ENCODE measurements around the gene COL27A1.
"Not testable (repeated sequence)": the region's sequence is repeated elsewhere in the genome, so short reads cannot be mapped to it uniquely, and the experiment has no call there.

COL27A1 gene

GRCh38 chr9:114123031-114123977, 32.0 kb upstream of the COL27A1 start:
- DNase-seq (ENCODE audit: low read depth in 2 of 2) = no peak

- no peak for DNase-seq (ENCODE audit: low read depth in 2 of 2)
Observed at GRCh38 chr9:114124138-114124537, 31.2 kb upstream of the COL27A1 start.

DNA sequence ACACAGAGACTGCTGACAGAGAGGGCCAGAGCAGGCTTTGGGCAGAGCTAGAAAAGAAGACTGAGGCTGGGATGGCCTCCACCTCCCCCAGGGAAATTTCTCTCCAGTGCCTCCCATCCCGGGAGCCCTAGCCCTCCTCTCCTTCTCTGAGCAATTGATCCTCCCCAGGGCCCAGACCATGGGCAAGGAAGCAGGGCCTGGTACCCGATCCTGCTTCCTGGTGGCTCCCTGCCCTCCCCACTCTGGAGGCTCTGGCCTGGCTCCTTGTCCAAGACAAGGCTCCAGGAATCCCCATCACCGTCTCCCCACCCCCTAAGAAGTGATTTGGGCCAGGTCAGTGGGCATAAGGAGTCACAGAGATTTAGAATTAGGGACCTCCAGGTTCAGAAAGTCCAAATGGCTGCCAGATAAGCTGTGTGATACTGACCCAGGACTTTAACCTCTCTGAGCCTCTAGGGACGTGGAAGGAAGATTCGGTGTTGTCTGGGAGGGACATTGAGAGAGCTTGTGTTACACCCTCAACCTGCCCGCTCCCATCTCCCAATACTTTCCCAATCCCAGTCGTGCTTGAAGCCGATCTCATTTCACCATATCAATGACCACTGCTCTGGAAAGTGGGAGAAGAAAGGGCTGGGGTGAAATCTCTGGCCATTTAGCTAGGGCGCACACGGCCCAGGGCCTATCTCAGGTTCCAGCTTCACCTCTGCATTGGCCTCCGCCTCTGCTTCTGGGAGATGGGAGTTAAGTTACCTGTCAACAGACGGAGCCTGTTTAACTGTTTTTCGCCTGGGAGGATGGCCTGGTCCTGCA, 30.5 kb upstream of the COL27A1 start:
- no peak for DNase-seq (ENCODE audit: low read depth in 2 of 2)

DNA sequence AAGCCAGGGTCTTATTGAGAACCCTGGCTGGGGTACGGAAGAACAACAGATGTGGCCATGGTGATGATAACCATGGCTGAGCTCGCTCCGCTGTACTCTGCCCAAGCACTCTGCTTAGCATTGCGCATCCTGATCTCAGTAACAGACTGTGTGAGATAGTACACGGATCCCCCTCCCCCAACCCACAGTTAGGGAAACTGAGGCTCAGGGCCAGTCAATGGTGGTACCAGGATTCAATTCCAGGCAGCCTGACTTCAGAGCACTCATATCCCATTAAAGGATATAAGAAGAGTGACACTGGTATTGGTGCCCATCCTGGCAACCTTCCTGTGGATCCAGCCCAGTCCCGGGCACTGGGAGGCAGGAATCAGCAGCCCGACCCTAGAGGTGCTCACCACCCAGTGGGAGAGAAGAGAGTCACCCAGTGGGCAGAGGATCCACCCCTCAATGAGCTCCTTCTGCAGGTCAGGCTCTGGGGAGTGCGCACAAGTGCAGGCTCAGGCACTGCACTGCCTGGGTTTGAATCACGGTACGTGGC, 29.8 kb upstream of the COL27A1 start:
- no peak for DNase-seq (ENCODE audit: low read depth in 2 of 2)

DNA sequence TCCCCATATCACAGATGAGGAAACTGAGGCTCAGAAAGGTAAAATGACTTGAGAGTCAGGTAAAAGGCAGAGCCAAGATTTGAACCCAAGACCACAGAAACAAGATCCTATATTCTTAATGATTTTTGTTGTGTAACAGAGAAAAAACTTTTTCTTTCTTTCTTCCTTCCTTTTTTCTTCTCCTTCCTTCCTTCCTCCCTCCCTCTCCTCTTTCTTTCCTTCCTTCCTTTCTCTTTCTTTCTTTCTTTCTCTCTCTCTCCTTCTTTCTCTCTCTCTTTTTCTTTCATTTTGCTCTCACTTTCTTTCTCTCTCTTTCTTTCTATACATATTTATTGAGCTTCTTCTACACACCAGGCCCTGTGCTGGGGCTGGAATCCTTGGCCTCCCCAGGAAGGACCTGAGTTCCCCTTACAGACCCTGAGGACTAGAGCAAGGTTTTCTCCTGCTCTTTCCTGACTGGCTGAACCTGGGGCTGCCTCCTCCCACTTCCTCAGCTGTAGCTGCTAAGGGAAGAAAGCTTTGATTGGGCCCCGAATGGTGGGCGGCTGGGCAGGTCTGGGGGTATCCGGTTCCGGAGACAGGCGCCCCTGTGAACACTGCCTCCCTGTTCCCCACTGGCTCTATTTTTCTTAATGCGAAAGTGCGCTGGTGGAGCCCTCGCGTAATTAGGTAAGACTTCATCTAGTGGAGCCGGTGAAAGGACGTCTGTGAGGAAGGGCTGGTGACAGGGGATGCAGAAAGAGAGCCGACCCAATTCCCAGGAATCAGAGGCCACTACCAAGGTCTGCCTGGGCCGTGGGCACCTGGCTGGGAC, 28.9 kb upstream of the COL27A1 start:
- DNase-seq (ENCODE audit: low read depth in 2 of 2) = no peak

- not testable (repeated sequence) for DNase-seq (ENCODE audit: low read depth in 2 of 2)
Observed at GRCh38 chr9:114128759-114129158, 26.6 kb upstream of the COL27A1 start.

- no peak for DNase-seq (ENCODE audit: low read depth in 2 of 2)
Observed at GRCh38 chr9:114130141-114130540, 25.2 kb upstream of the COL27A1 start.

- no peak for DNase-seq (ENCODE audit: low read depth in 2 of 2)
Observed at GRCh38 chr9:114130624-114131277, 24.6 kb upstream of the COL27A1 start.

DNA sequence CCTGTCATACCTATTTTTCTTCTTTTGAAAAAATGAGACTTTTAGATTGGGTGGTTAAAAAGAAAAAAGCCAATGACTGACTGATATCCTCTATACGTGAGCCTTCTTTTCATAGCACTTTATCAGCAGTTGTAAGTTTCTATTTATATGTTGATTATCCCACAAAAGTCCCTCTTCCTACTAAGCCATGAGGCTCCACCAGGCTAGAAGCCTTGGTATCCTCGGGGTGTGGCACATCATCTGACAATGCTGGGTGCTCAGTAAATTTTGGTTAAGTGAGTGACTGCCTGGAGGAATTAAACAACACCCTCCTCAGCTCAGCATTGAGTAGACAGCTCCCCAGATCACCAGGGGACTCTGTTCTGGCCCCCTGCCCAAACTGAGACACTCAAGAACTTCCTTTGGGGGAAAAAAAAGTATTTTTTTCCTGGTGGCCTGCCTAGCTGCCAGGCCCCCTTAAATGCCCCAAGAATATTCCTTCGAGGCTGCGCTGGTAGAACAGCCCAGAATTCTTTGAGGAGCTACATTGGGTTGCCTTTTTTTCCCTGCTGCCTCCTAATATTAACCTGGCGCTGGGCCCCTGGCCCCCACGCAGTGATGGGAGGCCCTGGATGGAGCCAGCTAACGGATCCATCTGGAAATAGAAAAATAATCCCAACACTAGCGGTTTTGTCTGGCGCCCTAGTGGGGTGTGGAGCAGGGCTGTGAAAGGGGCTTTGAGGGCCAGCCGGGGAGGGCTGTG, 23.4 kb upstream of the COL27A1 start:
- DNase-seq (ENCODE audit: low read depth in 2 of 2) = no peak

DNA sequence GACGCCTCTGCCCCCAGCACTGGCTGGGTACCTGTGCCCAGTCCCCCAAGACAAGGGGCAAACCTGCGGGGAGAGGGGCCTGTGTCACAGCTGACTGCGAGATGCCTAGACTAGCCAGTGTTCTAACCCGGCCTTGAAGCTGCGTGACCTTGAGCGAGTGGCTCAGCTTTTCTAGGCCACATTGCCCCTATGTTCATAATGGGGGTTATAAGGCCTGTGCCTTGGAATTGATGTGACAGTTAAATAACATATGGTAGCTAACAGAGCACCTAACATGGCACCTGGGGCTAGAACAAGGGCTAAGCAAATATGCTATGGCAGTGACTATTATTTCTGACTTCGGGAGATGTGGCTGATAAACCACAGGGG, 22.8 kb upstream of the COL27A1 start:
- DNase-seq (ENCODE audit: low read depth in 2 of 2) = no peak

DNA sequence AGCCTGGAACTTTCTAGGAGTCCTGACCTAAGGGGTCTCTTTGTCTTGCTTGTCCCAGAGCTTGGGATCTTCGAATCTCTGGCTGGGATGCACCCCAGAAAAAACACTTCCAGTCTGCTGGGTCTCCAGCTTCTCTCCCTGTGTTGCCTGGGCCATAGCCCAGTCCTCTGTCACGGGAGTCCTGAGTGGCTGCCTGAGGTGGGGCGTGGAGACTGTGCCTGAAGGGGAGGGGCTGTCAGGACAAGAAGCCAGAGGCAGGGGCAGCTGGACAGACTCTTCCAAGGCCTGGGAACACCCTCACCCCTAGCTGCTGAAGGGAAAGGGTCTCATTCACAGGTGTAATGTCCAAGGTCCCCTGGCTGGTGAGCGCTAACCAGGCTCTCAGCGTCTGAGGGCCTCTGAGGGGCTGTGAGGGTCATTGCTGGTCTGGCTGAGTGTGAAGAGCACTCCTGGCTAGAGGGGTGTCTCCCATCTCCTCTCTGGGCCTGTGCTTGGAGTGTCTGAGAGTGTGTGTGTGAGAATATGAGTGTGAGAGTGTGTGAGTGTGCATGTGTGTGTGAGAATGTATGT, 20.4 kb upstream of the COL27A1 start:
- DNase-seq (ENCODE audit: low read depth in 2 of 2) = no peak

- no peak for DNase-seq (ENCODE audit: low read depth in 2 of 2)
Observed at GRCh38 chr9:114137831-114138230, 17.5 kb upstream of the COL27A1 start.

GRCh38 chr9:114138552-114138971, 16.8 kb upstream of the COL27A1 start:
- DNase-seq (ENCODE audit: low read depth in 2 of 2) = no peak

- no peak for DNase-seq (ENCODE audit: low read depth in 2 of 2)
Observed at GRCh38 chr9:114139071-114139470, 16.3 kb upstream of the COL27A1 start.

DNA sequence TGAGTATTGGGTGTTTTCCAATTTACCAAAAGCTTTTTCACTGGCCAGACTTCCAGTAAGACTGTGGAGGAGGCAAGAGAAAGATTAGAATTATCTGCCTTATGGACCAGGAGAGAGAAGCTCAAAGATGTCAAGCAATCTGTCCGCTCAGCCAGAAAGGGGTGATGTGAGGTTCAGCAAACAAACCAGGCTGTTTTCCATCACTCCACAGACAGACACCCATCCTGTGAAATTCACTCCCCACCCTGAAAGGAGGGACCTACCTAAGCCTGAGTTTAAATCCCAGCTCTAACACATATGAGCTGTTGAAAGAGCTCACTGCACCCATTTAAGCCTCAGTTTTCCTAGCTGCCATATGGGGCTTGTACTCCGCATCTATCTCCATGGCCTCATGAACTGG, 14.9 kb upstream of the COL27A1 start:
- DNase-seq (ENCODE audit: low read depth in 2 of 2) = no peak

GRCh38 chr9:114140850-114141249, 14.5 kb upstream of the COL27A1 start:
- DNase-seq (ENCODE audit: low read depth in 2 of 2) = no peak

- no peak for DNase-seq (ENCODE audit: low read depth in 2 of 2)
Observed at GRCh38 chr9:114141553-114142402, 13.6 kb upstream of the COL27A1 start.

DNA sequence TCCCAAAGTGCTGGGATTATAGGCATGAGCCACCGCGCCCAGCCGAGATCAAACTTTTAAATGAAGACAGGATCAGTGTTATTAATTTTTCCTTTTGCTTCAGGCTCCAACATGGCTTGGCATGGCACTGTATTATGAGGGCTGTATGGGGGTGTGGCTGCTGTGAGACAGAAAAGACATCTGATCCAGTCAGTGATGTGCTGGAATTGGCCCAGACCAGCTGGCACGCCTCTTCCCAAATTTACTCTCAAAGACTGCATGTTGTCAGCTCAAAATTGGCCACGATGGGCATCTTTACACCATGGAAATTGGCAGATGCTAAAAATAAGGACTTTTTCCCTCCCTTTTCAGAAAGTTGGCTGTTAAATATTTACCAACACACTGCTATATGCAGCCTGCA, 12.1 kb upstream of the COL27A1 start:
- no peak for DNase-seq (ENCODE audit: low read depth in 2 of 2)

- no peak for DNase-seq (ENCODE audit: low read depth in 2 of 2)
Observed at GRCh38 chr9:114146735-114147134, 8.6 kb upstream of the COL27A1 start.
